Nephron (organoid): Measurements from ENCODE around the gene TBCCD1.
"Not testable (repeated sequence)": the region's sequence is repeated elsewhere in the genome, so short reads cannot be mapped to it uniquely, and the experiment has no call there.

ENCODE experiments used
- H3K27ac Mint-ChIP-seq, 3 experiments: 2 replicates each; pipeline ENCODE4 v1.8.0; 2020; ENCODE audit warnings: mixed read lengths in 3 of 3, mild to moderate bottlenecking in 2 of 3, moderate library complexity in 1 of 3
- H3K27me3 Mint-ChIP-seq: 2 replicates; pipeline ENCODE4 v1.8.0; 2021; ENCODE audit warnings: low read depth, mild to moderate bottlenecking, moderate library complexity, mixed read lengths
- H3K36me3 Mint-ChIP-seq: 2 replicates; pipeline ENCODE4 v1.8.0; 2020; ENCODE audit warnings: low read depth, mixed read lengths
- H3K4me1 Mint-ChIP-seq: 2 replicates; pipeline ENCODE4 v1.8.0; 2020; ENCODE audit warnings: mixed read lengths
- H3K4me3 Mint-ChIP-seq, 3 experiments: 2 replicates each; pipeline ENCODE4 v1.8.0; 2020; ENCODE audit warnings: mild to moderate bottlenecking in 3 of 3, mixed read lengths in 3 of 3, moderate library complexity in 2 of 3
- H3K9me3 Mint-ChIP-seq: 2 replicates; pipeline ENCODE4 v1.8.0; 2020; ENCODE audit warnings: mixed read lengths
- TF ChIP-seq, protein P1 (sequence below), 3 experiments: fragments of 200-600 bp; sonication (generic); IDR thresholded peaks; one replicate each; pipeline ENCODE4 v1.5.0; 2021; ENCODE audit warnings: antibody characterized with exemption in 3 of 3; ENCODE audit not compliant: unreplicated experiment in 3 of 3

TBCCD1 gene

DNA sequence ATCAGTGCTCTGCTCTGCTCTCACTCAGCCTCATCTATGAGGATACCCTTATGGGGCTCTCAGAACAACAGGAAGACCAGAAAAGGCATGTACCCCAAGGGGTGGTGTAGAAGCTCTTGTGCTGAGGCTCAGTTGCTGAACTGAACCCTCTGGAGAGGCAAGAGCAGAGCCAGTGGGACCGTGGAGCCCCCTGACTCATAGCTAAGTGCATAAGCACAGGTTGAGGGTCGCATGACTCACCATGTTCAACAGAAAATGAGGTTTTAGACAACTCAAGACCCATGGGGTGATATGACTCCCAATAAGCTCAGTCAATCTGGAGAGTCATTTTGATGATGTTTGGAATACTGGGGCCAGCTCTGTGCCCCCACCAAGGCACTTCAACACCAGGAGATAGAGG, 60.3 kb downstream of the TBCCD1 start:
- H3K4me1 Mint-ChIP-seq, result peaks cover 8% of the 10 kb centered on the region

DNA sequence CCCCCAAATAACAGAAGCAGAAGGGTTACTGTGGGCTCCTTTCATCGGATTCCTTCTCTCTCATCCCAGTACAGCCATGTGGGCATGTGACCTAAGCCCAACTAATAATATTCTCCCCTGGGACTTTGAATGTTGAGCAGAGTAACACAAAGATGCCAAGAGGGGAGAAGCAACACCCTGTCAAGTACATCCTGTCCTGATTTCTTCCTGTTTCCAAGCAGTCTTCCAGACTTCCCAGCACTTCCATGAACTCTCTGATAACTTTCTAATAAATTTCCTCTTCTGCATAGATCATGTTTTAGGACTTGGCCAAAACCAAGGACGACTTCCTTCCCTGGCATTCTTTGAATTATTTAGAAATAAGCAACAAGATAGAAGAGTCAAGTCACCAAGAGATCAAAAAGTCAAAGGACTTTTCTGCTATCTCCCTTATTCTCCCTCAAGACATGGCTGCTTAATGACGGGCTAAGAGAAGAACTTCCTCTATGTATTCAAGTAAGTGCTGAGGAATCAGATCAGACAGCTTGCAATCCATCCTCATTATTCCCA, 60.9 kb downstream of the TBCCD1 start:
- TF ChIP-seq, protein P1, sequence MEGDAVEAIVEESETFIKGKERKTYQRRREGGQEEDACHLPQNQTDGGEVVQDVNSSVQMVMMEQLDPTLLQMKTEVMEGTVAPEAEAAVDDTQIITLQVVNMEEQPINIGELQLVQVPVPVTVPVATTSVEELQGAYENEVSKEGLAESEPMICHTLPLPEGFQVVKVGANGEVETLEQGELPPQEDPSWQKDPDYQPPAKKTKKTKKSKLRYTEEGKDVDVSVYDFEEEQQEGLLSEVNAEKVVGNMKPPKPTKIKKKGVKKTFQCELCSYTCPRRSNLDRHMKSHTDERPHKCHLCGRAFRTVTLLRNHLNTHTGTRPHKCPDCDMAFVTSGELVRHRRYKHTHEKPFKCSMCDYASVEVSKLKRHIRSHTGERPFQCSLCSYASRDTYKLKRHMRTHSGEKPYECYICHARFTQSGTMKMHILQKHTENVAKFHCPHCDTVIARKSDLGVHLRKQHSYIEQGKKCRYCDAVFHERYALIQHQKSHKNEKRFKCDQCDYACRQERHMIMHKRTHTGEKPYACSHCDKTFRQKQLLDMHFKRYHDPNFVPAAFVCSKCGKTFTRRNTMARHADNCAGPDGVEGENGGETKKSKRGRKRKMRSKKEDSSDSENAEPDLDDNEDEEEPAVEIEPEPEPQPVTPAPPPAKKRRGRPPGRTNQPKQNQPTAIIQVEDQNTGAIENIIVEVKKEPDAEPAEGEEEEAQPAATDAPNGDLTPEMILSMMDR (IDR thresholded peaks at IDR 0.05; ENCODE audit: unreplicated experiment in 3 of 3), result no peak
- H3K27me3 Mint-ChIP-seq, result peaks cover 5% of the 10 kb centered on the region
- peaks cover 8% of the 10 kb centered on the region for H3K4me1 Mint-ChIP-seq
- H3K27ac Mint-ChIP-seq, result no peak overlapping the region
- no peaks in the 10 kb centered on the region for H3K36me3 Mint-ChIP-seq
- H3K9me3 Mint-ChIP-seq, result no peaks in the 10 kb centered on the region
- no peak overlapping the region for H3K4me3 Mint-ChIP-seq

More for the DNA sequence above, 60.3 kb downstream of the TBCCD1 start:
- H3K36me3 Mint-ChIP-seq, result no peaks in the 10 kb centered on the region
- H3K9me3 Mint-ChIP-seq, result no peaks in the 10 kb centered on the region
- H3K4me3 Mint-ChIP-seq, result no peak overlapping the region
- peaks cover 10% of the 10 kb centered on the region for H3K27me3 Mint-ChIP-seq
- TF ChIP-seq, protein P1 (IDR thresholded peaks at IDR 0.05; ENCODE audit: unreplicated experiment in 3 of 3), result no peak
- H3K27ac Mint-ChIP-seq, result no peak overlapping the region

DNA sequence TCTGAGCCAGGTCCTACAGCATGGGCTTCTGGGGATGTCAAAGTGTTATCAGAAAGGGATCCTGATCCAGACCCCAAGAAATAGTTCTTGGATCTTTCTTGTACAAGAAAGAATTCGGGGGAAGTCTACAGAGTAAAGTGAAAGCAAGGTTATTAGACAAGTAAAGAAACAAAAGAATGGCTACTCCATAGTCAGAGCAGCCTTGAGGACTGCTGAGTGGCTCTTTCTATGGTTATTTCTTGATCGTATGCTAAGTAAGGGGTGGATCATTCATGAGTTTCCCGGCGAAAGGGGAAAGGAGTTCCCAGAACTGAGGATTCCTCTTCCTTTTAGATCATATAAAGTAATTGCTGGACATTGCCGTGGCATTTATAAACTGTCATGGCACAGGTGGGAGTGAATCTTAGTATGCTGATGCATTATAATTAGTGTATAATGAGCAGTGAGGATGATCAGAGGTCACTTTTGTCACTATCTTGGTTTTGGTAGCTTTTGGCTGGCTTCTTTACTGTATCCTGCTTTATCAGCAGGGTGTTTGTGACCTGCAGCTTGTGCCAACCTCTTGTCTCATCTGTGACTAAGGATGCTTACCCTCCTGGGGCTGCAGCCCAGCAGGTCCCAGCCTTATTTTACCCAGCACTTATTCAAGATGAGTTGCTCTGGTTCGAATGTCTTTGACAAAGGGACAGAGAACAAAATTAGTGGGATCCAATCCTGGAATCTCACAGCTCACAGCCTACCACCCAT, 64.0 kb downstream of the TBCCD1 start:
- Mint-ChIP-seq H3K9me3 (peaks cover 18% of the 10 kb centered on the region), H3K4me3 (peak overlapping the region in 2 of 3 experiments; percentile 1 to 22), H3K36me3 (no peaks in the 10 kb centered on the region), H3K27me3 (peaks cover 5% of the 10 kb centered on the region), H3K27ac (peak overlapping the region in 2 of 3 experiments; percentile 18 to 79), H3K4me1 (peaks cover 8% of the 10 kb centered on the region)
- TF ChIP-seq, protein P1 (IDR thresholded peaks at IDR 0.05; ENCODE audit: unreplicated experiment in 3 of 3), result no peak

DNA sequence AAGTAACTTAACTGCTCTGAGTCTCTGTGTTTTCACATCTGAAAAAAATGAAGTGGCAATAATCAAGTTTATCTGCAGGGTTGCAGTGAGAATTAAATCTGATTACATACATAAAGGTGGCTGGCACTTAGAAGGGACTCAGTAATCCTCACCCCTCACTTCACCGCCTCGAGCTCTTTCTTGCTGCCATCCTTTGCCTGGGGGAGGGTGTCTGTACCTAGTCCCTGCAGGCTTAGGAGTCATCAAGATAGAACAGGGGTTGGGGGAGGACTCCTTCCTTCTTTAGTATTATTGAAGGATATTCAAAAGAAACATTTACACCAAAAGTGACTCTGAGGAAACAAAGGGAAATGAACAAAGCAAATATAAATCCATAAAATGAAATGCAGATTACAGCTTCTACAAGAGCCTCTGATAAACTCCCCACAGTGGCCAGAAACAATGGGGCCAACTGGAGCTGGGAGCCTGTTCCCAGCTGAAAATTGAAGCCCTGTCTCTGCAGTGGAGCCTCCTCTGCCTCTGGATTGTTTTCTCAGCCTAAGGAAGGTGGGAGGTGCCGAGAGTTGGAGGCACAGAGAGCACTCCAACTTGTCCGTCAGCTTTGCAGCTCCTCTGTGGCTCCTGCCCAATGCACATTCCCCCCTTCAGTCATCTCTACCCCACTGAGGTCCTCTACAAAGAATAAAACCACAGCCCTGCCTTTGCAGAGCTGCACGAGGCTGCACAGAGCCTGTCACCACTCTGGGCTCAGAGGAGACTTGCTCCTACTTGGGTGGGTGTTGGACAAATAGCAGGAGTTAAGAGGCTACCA, 64.8 kb downstream of the TBCCD1 start:
- Mint-ChIP-seq H3K9me3 (peaks cover 18% of the 10 kb centered on the region), H3K27me3 (peaks cover 5% of the 10 kb centered on the region), H3K4me1 (peaks cover 8% of the 10 kb centered on the region), H3K36me3 (no peaks in the 10 kb centered on the region), H3K27ac (peak overlapping the region in 2 of 3 experiments; percentile 18 to 79), H3K4me3 (peak overlapping the region in 2 of 3 experiments; percentile 1 to 22)
- TF ChIP-seq, protein P1 (IDR thresholded peaks at IDR 0.05; ENCODE audit: unreplicated experiment in 3 of 3), result no peak

DNA sequence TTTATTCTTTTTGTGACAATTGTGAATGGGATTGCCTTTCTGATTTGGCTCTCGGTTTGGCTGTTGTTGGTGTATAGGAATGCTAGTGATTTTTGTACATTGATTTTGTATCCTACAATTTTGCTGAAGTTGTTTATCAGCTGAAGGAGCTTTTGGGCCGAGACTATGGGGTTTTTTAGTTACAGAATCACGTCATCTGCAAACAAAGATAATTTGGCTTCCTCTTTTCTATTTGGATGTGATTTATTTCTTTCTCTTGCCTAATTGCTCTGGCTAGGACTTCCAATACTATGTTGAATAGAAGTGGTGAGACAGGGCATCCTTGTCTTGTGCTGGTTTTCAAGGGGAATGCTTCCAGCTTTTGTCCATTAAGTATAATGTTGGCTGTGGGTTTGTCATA, 67.2 kb downstream of the TBCCD1 start:
- H3K4me1 Mint-ChIP-seq, result not testable (repeated sequence)

DNA sequence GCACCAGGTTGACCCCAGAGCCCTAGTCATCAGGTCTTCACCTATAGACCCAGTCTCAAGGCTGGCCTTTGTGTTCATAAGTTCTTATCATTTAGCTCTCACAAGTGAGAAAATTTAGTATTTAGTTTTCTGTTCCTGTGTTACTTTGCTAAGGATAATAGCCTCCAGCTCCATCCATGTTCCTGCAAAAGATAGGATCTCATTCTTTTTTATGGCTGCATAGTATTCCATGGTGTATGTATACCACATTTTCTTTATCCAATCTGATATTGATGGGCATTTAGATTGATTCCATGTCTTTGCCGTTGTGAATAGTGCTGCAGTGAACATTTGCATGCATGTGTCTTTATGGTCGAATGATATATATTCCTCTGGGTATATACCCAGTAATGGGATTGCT, 69.1 kb downstream of the TBCCD1 start:
- H3K4me3 Mint-ChIP-seq, H3K27me3 Mint-ChIP-seq, H3K36me3 Mint-ChIP-seq, H3K27ac Mint-ChIP-seq, H3K4me1 Mint-ChIP-seq: not testable (repeated sequence)
- H3K9me3 Mint-ChIP-seq, result peaks cover 18% of the 10 kb centered on the region

More for the DNA sequence above, 67.2 kb downstream of the TBCCD1 start:
- H3K9me3 Mint-ChIP-seq, result peaks cover 18% of the 10 kb centered on the region
- not testable (repeated sequence) for H3K4me3 Mint-ChIP-seq, H3K27me3 Mint-ChIP-seq, H3K36me3 Mint-ChIP-seq, H3K27ac Mint-ChIP-seq
